Measurements from ENCODE around the gene SBNO2.

The SBNO2 gene

DNA sequence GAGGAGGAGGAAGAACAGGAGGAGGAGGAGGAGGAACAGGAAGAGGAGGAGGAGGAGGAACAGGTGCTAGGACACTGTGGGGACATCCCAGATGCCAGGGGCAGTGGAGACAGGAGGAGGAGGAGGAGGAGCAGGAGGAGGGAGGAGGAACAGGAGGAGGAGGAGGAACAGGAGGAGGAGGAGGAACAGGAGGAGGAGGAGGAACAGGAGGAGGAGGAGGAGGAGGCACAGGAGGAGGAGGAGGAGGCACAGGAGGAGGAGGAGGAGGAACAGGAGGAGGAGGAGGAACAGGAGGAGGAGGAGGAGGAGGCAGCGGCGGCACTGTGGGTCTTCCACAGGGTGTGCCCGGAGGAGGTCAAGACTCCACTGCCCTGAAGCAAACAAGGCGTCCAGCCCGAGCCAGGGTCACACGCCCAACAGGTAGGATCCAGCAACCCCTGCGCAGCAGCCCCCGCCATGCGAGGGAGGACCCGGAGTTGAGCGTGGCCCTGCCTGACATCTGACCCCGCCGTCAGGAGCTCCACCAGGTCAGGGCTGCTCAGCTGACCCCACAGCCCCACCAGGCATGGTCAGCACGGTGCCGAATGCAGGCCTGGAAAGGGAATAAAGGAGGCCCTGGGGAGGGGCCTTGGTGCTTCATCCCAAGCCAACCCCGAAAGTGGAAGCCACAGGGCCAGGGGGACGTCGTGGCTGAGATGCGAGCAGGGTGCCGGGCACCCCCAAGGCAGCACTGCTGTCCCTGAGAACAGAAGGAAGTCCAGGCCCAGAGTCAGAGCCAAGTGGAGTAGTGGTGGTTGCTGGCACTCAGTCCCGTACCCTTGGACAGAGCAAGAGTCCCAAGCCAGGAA is 9.2 kb downstream of the SBNO2 start:
- Histone ChIP-seq H3K27me3 (ENCODE audit: insufficient read depth, low read depth) (no peaks in the 10 kb centered on the region), H2AFZ (ENCODE audit: low read depth) (no peak overlapping the region), H3K9ac (no peak overlapping the region), H3K4me1 (ENCODE audit: low read depth, poor library complexity, severe bottlenecking) (peaks cover 18% of the 10 kb centered on the region), H3K4me3 (IDR thresholded peaks at IDR 0.05; ENCODE audit: insufficient read depth, low read depth, low read length) (no peak overlapping the region), H3K27ac (no peak overlapping the region), H3K36me3 (ENCODE audit: insufficient read depth) (no peaks in the 10 kb centered on the region), H4K20me1 (ENCODE audit: insufficient read depth) (no peaks in the 10 kb centered on the region), H3K79me2 (ENCODE audit: insufficient read depth, low read depth) (peaks cover 12% of the 10 kb centered on the region; the same call in 1 of the 2 replicates), H3K4me2 (no peak overlapping the region)
- TF ChIP-seq, protein P1, sequence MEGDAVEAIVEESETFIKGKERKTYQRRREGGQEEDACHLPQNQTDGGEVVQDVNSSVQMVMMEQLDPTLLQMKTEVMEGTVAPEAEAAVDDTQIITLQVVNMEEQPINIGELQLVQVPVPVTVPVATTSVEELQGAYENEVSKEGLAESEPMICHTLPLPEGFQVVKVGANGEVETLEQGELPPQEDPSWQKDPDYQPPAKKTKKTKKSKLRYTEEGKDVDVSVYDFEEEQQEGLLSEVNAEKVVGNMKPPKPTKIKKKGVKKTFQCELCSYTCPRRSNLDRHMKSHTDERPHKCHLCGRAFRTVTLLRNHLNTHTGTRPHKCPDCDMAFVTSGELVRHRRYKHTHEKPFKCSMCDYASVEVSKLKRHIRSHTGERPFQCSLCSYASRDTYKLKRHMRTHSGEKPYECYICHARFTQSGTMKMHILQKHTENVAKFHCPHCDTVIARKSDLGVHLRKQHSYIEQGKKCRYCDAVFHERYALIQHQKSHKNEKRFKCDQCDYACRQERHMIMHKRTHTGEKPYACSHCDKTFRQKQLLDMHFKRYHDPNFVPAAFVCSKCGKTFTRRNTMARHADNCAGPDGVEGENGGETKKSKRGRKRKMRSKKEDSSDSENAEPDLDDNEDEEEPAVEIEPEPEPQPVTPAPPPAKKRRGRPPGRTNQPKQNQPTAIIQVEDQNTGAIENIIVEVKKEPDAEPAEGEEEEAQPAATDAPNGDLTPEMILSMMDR (conservative IDR thresholded peaks at IDR 0.05; ENCODE audit: low read depth, low read length), result no peak

DNA sequence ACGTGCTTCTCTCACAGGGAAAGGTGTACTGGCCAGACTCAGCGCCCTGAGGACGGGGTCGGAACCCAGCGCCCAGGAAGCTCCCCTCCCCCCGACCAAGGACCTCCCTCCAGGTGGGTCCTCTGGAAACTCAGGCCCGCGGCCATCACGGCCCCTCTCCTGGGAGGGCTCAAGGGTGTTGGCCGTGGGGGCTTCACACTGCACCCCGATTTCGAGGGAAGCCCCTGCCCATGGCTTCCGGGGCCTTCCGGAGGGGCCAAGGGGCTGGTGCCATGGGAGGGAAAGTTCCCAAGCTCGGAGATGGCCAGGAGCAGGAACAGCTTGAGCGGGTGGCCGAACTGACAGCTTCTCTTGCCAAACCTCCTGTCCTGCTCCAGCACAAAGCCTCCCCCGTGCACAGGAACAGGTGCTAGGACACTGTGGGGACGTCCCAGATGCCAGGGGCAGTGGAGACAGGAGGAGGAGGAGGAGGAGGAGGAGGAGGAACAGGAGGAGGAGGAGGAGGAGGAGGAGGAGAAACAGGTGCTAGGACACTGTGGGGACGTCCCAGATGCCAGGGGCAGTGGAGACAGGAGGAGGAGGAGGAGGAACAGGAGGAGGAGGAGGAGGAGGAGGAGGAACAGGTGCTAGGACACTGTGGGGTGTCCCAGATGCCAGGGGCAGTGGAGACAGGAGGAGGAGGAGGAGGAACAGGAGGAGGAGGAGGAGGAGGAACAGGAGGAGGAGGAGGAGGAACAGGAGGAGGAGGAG is 10.0 kb downstream of the SBNO2 start:
- Histone ChIP-seq H3K79me2 (ENCODE audit: insufficient read depth, low read depth) (peaks cover 11% of the 10 kb centered on the region; the same call in 1 of the 2 replicates), H3K4me2 (no peak overlapping the region), H3K4me3 (IDR thresholded peaks at IDR 0.05; ENCODE audit: insufficient read depth, low read depth, low read length) (no peak overlapping the region), H3K4me1 (ENCODE audit: low read depth, poor library complexity, severe bottlenecking) (peaks cover 13% of the 10 kb centered on the region), H2AFZ (ENCODE audit: low read depth) (no peak overlapping the region), H3K9ac (no peak overlapping the region), H3K27me3 (ENCODE audit: insufficient read depth, low read depth) (no peaks in the 10 kb centered on the region), H4K20me1 (ENCODE audit: insufficient read depth) (no peaks in the 10 kb centered on the region), H3K27ac (no peak overlapping the region), H3K36me3 (ENCODE audit: insufficient read depth) (no peaks in the 10 kb centered on the region)
- TF ChIP-seq, protein P1 (conservative IDR thresholded peaks at IDR 0.05; ENCODE audit: low read depth, low read length), result no peak

DNA sequence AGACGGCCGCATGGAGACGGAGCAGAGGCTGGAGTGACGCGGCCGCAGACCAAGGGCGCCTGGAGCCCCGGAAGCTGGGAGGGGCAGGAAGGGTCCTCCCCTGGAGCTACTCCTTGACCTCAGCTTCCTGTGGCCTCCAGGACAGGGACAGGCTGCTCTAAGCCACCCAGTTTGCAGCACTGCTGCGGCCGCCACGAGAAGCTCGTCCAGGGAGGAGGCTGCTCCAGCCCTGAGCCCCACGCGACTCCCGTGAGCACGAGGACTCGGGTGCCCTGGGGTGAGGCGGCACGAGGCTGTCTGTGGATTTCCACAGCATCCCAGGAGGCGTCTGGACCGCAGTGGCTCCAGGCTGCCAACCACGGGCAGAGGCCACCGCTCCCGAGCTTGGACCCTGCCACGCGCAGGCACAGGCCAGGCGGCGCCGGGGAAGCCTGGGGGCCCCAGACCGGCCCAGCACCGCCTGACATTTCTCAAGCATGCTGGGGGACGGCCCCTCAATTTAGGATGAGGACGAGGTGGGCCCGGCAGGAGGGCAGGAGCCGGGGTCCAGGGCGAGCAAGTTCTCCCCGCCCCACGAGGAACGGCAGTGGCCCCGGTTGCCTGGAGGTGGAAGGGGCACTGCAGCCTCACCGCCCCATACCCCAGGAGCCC is 10.7 kb downstream of the SBNO2 start:
- no peak overlapping the region for H3K9ac ChIP-seq
- no peaks in the 10 kb centered on the region for H3K36me3 ChIP-seq (ENCODE audit: insufficient read depth)
- TF ChIP-seq, protein P1 (conservative IDR thresholded peaks at IDR 0.05; ENCODE audit: low read depth, low read length), result no peak
- H3K4me2 ChIP-seq, result no peak overlapping the region
- H3K4me3 ChIP-seq (IDR thresholded peaks at IDR 0.05; ENCODE audit: insufficient read depth, low read depth, low read length), result no peak overlapping the region
- peaks cover 7% of the 10 kb centered on the region for H3K4me1 ChIP-seq (ENCODE audit: low read depth, poor library complexity, severe bottlenecking)
- H2AFZ ChIP-seq (ENCODE audit: low read depth), result no peak overlapping the region
- no peak overlapping the region for H3K27ac ChIP-seq
- H3K79me2 ChIP-seq (ENCODE audit: insufficient read depth, low read depth), result peaks cover 5% of the 10 kb centered on the region; the same call in 1 of the 2 replicates
- H3K27me3 ChIP-seq (ENCODE audit: insufficient read depth, low read depth), result no peaks in the 10 kb centered on the region
- H4K20me1 ChIP-seq (ENCODE audit: insufficient read depth), result no peaks in the 10 kb centered on the region

DNA sequence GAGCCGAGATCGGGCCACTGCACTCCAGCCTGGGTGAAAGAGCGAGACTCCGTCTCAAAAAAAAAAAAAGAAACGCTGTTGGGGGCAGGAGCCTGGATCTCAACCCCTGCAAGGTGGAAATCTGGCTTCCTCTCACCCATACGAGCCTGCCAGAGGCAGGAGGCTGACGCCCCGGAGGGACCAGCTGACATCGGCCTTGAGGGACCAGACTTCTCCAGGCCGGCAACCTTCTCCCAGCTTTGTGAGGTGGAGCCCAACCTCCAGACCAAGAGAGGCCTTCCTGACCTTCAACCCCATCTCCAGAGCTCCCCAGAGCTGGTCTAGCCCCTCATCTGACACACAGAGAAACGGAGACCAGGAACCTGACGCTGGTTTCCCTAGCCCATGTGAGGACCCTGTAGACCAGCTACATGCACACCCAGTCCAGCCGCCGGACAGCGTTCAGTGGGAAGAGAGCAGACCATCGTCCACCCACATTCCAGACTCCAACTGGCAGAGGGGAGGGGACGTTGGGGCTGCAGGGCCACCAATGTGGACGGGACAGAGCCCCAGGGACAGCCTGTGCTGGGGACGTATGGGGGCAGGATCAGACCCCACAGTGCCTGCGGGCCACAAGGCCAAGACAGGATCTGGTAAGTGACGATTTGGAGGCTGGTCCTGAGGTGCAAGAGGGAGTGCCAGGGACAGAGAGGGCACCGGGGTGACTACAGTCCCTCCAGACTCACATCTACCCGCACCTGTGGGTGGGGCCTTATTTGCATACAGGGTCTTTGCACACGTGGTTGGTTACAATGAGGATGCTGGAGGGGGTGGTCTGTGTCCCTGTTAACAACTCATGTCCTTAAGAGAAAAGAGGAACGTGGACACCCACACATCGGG is 11.4 kb downstream of the SBNO2 start:
- Histone ChIP-seq H3K27me3 (ENCODE audit: insufficient read depth, low read depth) (no peaks in the 10 kb centered on the region), H4K20me1 (ENCODE audit: insufficient read depth) (no peaks in the 10 kb centered on the region), H3K36me3 (ENCODE audit: insufficient read depth) (no peaks in the 10 kb centered on the region), H3K79me2 (ENCODE audit: insufficient read depth, low read depth) (no peaks in the 10 kb centered on the region), H2AFZ (ENCODE audit: low read depth) (no peak overlapping the region), H3K4me3 (IDR thresholded peaks at IDR 0.05; ENCODE audit: insufficient read depth, low read depth, low read length) (no peak overlapping the region), H3K4me1 (ENCODE audit: low read depth, poor library complexity, severe bottlenecking) (no peaks in the 10 kb centered on the region), H3K9ac (no peak overlapping the region), H3K27ac (no peak overlapping the region), H3K4me2 (no peak overlapping the region)
- TF ChIP-seq, protein P1 (conservative IDR thresholded peaks at IDR 0.05; ENCODE audit: low read depth, low read length), result no peak

Measured in KMS-11 (cell line).